EH (cell line): Measurements from ENCODE around the gene NCEH1.
A peak's percentile ranks its signal among the peaks of the same experiment; 100 is the strongest.
"Not testable (repeated sequence)": the region's sequence is repeated elsewhere in the genome, so short reads cannot be mapped to it uniquely, and the experiment has no call there.

Source experiments
- DNase-seq: peaks from one replicate; pipeline ENCODE4 v3.0.0-alpha.2; 2015; ENCODE audit warnings: low read depth

The NCEH1 gene

GRCh38 chr3:172710664-172711453 lies at the start of gene NCEH1:
NCEH1 (minus strand) TSS chr3:172711067; CDS start chr3:172710984, 83 bp downstream.
- DNase-seq: peak; percentile 100

DNA sequence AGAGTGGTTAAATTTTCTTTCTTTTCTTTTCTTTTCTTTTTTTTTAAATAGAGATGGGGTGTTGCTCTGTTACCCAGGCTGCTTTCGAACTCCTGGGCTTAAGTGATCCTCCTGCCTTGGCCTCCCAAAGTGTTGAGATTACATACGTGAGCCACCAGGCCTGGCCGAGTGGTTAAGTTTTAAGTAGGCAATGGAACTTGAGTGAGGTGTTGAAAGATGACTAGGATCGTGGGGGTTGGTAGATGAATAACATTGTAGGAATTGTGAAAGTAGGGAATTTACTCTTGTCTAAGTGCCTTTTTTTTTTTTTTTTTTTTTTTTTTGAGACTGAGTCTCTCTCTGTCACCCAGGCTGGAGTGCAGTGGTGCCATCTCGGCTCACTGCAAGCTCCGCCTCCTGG lies 49.5 kb upstream of the NCEH1 start:
- peak; percentile 70 for DNase-seq

DNA sequence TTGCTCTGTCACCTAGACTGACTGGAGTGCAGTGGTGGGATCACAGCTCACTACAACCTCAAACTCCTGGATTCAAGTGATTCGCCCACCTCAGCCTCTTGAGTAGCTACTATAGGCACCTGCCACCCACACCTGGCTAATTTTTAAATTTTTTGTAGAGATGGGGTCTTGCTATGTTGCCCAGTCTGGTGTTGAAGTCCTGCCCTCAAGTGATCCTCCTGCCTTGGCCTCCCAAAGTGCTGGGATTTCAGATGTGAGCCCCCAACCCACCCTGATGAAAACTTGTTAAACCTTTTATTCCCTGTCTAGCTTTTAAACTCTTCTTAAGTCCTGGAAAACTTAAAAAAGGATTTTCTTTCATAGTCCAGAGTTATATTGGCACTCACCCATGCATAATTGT lies 42.3 kb upstream of the NCEH1 start:
- no peak for DNase-seq

DNA sequence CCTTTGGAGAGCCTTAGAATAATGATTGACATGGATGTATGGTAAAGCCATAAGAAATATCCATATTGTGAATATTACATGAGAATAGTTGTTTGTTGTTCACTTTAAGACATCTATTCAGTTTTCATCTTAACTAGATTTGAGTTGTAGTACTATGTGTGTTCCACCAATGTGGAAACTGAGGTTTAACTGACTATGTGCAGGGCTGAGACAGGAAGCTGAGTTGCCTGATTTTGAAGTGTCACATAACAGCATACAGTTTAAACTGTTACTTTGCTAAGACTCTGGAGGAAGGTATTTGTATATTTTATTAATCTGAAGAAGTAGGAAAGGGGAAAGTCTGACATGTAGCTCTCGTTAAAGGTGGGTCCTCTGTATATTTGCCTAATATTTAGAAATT lies 41.8 kb upstream of the NCEH1 start:
- DNase-seq: no peak

DNA sequence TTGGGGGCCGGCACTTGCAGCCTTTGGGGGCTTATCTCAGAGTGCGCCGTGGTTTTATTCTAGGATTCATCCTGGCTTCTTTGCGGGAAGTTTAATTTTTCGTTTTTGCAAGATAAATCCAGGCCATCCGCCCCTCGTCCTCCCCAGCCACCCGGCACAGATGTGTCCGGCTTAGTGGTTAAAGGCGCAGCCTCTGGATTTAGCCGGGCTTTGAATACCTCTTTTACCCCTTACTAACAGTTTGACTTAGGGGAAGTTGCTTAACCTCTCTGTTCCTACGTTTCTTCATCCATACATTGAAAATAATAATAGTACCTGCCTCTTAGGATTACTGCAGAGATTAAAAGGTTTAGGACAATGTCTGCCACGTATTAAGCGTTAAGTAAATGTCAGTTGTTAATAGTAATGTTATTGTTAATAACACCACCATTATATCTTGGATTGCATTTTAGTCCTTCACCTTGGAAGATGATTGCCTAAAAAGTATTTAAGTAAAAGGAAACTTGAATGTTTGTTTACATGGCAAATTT lies 40.4 kb upstream of the NCEH1 start:
- peak; percentile 48 for DNase-seq

DNA sequence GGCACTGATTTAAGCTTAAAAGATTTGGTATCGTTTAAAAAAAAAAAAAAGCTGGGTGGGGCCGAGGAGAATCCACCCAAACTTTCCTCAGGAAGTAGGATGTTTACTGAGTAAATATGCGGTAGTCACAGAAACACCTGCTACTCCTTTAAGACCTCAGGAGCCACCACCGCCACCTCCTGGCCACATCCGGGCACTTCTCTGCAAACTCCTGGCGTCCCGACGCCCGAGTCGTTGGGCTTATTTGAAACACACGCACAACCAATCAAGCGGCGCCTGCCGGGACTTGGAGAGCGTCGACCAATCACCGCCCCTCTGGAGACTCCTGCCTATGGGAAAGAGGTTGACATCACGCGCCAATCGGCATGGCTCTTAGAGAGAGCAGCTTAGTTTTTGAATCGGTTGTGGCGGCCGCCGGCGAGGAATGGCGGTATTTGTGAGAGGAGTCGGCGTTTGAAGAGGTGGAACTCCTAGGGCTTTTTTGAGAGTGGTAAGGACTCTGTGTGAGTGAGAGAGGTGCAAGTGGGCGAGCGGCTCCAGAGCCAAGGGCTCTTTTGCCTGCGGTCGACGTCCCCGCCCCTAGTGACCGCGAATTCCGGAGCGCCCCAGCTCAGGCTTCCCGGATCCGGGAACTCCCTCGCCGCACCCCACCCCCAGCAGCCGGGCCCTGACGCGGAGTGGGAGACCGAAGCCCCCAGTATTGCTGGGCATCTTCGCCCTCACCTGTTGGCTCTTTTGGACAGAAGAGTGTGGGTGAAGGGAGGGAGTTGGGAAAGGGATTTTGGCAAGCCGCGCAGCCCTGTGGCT lies 39.7 kb upstream of the NCEH1 start, which contains the start of gene ECT2:
ECT2 (plus strand) TSS at position 359 of the 807 bp plus-strand sequence. CDS start 3,805 bp downstream, outside the sequence.
- DNase-seq: peak; percentile 100

GRCh38 chr3:172750069-172750367 lies 39.2 kb upstream of the NCEH1 start:
- DNase-seq: no peak

DNA sequence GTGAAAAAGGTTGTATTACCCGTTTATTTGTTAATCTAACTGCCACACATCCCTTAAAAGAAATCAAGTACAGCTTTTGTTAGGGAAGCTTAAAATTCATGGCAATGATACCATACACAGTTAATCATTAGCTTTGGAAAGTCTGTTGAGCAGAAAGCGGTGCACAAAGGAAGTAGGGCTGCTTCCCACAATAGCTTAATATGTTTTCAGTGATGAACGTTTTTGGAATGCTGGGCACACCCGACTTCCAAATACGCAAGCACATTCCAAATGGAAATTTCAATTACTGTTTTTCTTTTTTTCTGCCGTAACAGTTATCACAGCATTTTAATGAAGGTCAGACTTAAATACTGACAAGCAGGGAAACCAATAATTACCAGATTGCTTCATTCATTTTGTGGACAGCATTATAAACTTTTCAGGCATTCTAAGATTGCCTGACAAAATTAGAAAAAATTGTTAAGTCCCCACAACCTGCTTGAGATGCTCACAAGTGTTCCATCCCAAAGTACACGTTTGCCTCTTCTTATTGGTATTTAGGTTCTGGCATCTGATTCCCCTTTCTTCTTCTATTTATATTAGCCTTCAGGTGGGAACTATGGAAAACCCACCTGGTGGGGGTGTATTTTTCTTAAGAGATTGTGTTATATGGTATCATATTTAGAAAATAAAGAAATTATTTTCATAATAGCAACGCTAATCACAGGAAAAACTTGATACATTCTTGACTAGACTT lies 38.5 kb upstream of the NCEH1 start:
- peak; percentile 96 for DNase-seq

DNA sequence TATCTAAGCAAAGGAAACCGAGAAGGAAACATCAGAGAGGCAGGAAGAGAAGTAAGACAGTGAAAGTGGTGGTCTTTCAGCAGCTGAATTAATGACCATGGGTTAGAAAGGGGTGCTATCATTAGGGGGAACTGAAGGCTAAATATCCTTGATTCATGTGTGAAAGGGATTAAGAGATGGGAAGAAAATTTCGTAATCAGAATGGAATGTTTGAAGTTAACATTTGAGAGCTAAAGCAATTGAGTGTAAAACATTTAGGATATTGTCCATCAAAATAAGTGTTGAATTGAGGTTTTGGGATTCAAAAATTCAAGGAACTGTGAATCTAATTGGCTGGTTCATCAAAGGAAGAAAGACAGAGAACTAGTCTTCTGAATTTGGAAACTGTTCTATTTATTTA lies 35.6 kb upstream of the NCEH1 start:
- DNase-seq: peak; percentile 45

- DNase-seq: no peak
Measured at GRCh38 chr3:172739462-172739861, 28.6 kb upstream of the NCEH1 start.

DNA sequence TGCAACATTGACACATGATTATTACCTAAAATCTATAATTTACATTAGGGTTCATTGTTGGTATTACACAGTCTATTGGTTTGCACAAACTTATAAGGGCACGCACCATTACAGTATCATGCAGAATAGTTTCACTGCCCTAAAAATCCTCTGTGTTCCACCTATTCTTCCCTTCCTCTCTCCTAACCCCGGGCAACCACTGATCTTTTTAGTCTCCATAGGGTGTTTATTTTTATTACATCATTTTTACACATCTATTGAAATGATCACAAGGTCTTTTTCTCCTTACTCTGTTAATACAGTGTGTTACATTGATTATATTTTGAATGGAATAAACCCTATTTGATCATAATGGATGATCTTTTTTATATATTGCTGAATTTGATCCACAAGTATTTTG lies 24.1 kb upstream of the NCEH1 start:
- DNase-seq: no peak

DNA sequence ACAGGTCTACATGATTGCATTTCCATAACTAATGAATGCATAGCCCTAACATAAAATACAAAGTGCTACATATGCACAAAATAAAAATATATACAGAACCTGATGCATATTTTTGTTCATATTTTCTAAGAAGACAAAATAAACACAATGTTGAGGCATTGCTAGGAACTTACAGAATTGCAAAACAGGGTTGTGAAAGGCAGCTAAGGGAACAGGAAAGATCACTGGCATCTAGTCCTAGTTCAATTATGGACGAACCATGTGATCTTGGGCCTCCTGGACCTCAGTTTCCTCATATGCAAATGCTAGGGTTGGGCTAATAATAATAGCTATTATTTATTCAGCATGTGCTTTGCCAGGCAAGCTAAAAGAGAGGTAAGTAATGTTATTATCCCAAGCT lies 15.5 kb upstream of the NCEH1 start:
- DNase-seq: no peak

DNA sequence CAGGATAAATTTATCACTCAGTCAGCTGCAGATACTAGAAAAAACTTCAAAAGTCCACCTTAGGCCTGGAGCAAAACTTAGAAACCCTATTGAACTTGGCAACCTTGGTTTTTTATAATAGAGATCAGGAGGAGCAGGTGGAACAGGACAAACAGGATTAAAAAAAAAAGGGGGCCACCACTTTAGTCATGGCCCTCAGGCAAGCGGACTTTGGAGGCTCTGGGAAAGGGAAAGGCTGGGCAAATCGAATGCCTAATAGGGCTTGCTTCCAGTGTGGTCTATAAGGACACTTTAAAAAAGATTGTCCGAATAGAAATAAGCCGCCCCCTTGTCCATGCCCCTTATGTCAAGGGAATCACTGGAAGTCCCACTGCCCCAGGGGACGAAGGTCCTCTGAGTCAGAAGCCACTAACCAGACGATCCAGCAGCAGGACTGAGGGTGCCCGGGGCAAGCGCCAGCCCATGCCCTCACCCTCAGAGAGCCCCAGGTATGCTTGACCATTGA lies 11.7 kb upstream of the NCEH1 start:
- not testable (repeated sequence) for DNase-seq

GRCh38 chr3:172717493-172718088 lies 6.7 kb upstream of the NCEH1 start:
- DNase-seq: peak; percentile 12

- DNase-seq: no peak
Measured at GRCh38 chr3:172716476-172716875, 5.6 kb upstream of the NCEH1 start.

DNA sequence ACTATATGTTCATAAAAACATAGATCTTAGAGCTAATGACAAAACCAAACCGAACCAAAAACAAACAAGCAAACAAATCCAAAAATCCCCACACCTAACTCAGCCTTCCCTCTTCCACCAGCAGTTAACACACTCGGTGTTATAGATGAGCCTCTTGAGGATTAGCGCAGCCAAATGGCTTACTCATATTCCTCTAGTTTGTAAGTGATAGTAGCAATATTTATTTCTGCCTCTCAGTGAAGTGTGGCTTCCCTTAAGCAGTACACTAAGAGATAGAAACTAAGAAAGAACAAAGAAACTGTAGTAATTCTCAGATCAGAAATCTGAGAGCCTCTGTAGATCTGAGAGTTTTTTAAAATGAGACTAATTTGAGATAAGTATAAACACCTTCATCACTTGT lies 2.4 kb upstream of the NCEH1 start:
- DNase-seq: no peak

- no peak for DNase-seq
Measured at GRCh38 chr3:172711454-172711795, 558 bp upstream of the NCEH1 start.

GRCh38 chr3:172709774-172710663 lies 848 bp downstream of the NCEH1 start:
- DNase-seq: peak; percentile 66

DNA sequence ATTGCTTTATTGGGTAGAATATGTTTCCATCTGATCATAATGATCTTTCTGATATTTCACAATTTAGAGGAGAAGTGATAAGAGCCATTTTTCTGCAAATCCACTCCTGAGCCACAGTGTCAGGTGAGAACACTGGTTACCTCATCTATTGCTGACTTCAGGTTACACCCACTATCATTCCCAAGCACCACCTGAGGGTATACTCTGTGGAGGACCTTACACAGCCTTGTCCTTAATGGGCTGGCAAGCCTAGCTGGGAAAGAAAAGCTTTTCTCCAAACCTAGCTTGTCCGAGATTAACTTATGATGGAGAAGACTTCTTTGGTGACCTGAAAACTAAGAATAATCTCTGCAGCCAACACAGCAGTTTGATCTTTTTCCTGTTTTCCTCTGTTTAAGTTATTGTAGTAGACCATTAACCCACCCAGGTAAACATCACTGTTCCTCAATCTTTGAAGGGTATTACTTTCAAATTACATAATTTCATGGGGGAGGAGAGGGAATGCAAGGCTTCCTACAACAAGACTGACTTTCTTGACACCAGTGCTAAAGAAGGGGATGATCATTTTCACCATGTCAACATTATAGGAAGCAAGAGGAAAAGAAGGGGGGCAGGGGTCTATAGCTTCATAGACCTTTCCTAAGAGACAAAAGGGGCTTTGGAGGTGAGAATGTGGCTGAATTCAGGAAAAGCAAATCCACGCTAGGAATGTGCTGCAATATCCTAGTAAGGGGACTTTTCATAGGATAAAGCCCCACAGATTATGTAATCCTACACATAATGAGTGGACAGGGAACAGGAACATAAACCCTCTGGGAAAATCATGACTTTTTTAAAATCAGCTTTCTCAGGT lies 1.7 kb downstream of the NCEH1 start:
- DNase-seq: no peak

DNA sequence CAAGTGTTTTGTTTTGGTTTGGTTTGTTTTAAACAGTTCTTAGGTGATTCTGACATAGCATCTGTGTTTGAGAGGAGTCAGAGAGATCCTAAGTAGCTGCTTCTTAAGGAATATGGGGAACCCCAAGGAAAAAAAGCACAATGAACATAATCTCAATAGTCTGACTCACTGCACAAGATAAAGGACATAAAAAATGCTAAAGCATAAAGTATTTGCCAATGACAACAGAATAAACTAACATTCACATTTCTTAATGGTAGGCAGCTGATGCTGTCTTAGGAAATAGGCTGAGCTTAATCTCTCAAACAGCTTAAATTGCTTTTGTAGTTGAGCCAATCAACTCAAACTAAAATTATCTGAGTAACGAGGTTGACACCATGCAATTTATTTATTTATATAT lies 2.9 kb downstream of the NCEH1 start:
- DNase-seq: peak; percentile 83
